NB4 (cell line): ENCODE results near the gene BARD1.

ENCODE experiments used
- CTCF ChIP-seq: IDR thresholded peaks from one replicate; pipeline ENCODE4 v1.5.1; 2012; ENCODE audit warnings: low read depth, low read length
- MAX ChIP-seq: IDR thresholded peaks from 2 replicates; pipeline ENCODE4 v1.6.1; 2011; ENCODE audit warnings: low read depth, low read length
- MYC ChIP-seq: IDR thresholded peaks from 2 replicates; pipeline ENCODE4 v1.6.1; 2011; ENCODE audit warnings: low read depth, low read length
- POLR2A ChIP-seq: IDR thresholded peaks from 2 replicates; pipeline ENCODE4 v1.6.1; 2011; ENCODE audit warnings: mild to moderate bottlenecking; ENCODE audit not compliant: insufficient read length; ENCODE audit errors: extremely low read depth

GRCh38 chr2:214816008-214816533 is 6.6 kb upstream of the BARD1 start:
- no peak for TF ChIP-seq CTCF
- TF ChIP-seq MAX = no peak
- TF ChIP-seq POLR2A = no peak
- no peak for TF ChIP-seq MYC
